IPS-20b (cell line): ENCODE measurements around the gene ANKS4B.

ENCODE experiments used
- H3K27ac ChIP-seq: one replicate; pipeline ENCODE4 v1.5.1; 2013; ENCODE audit warnings: low read length
- H3K27me3 ChIP-seq: 2 replicates; pipeline ENCODE4 v1.6.1; 2013; ENCODE audit warnings: mild to moderate bottlenecking, low read length, inconsistent platforms; ENCODE audit not compliant: insufficient read depth
- H3K36me3 ChIP-seq: 2 replicates; pipeline ENCODE4 v1.6.1; 2013; ENCODE audit warnings: low read depth, mild to moderate bottlenecking, inconsistent platforms, low read length, moderate library complexity; ENCODE audit not compliant: insufficient read depth
- H3K4me1 ChIP-seq: 2 replicates; pipeline ENCODE4 v1.6.1; 2013; ENCODE audit warnings: mild to moderate bottlenecking, control low read depth, inconsistent platforms, low read length, moderate library complexity; ENCODE audit not compliant: insufficient read depth
- H3K4me3 ChIP-seq: 2 replicates; pipeline ENCODE4 v1.5.1; 2013; ENCODE audit warnings: mild to moderate bottlenecking, low read length, inconsistent platforms
- H3K9ac ChIP-seq: 2 replicates; pipeline ENCODE4 v1.6.1; 2013; ENCODE audit warnings: low read depth, mild to moderate bottlenecking, inconsistent platforms, low read length, moderate library complexity
- H3K9me3 ChIP-seq: 2 replicates; pipeline ENCODE4 v1.6.1; 2013; ENCODE audit warnings: mild to moderate bottlenecking, low read depth, low read length, inconsistent platforms; ENCODE audit not compliant: insufficient read depth

Gene ANKS4B

GRCh38 chr16:21197621-21198020 is 35.9 kb upstream of the ANKS4B start:
- no peaks in the 10 kb centered on the region for H3K36me3 ChIP-seq
- no peak overlapping the region for H3K27ac ChIP-seq
- no peaks in the 10 kb centered on the region for H3K4me1 ChIP-seq
- no peaks in the 10 kb centered on the region for H3K27me3 ChIP-seq
- no peak overlapping the region for H3K9ac ChIP-seq
- H3K4me3 ChIP-seq, result no peak overlapping the region
- no peaks in the 10 kb centered on the region; the same call in 1 of the 2 replicates for H3K9me3 ChIP-seq

GRCh38 chr16:21199607-21200218 is 33.8 kb upstream of the ANKS4B start:
- Histone ChIP-seq H3K27me3 (no peaks in the 10 kb centered on the region), H3K9me3 (no peaks in the 10 kb centered on the region; the same call in 1 of the 2 replicates), H3K4me1 (no peaks in the 10 kb centered on the region)

GRCh38 chr16:21203155-21203797 is 30.2 kb upstream of the ANKS4B start:
- Histone ChIP-seq H3K27me3 (no peaks in the 10 kb centered on the region), H3K4me1 (no peaks in the 10 kb centered on the region), H3K9ac (no peak overlapping the region), H3K27ac (no peak overlapping the region), H3K36me3 (no peaks in the 10 kb centered on the region), H3K9me3 (no peaks in the 10 kb centered on the region), H3K4me3 (no peak overlapping the region)

More at GRCh38 chr16:21199607-21200218, 33.8 kb upstream of the ANKS4B start:
- Histone ChIP-seq H3K9ac (no peak overlapping the region), H3K27ac (no peak overlapping the region), H3K4me3 (no peak overlapping the region), H3K36me3 (no peaks in the 10 kb centered on the region)

- Histone ChIP-seq H3K4me3 (no peak overlapping the region), H3K27me3 (no peaks in the 10 kb centered on the region), H3K4me1 (no peaks in the 10 kb centered on the region), H3K27ac (no peak overlapping the region), H3K9me3 (no peaks in the 10 kb centered on the region), H3K36me3 (no peaks in the 10 kb centered on the region), H3K9ac (no peak overlapping the region)
These were observed 28.2 kb upstream of the ANKS4B start for GRCh38 chr16:21205303-21205702.

- no peak overlapping the region for H3K4me3 ChIP-seq
- H3K9ac ChIP-seq, result no peak overlapping the region
- no peaks in the 10 kb centered on the region for H3K4me1 ChIP-seq
- H3K27ac ChIP-seq, result no peak overlapping the region
- no peaks in the 10 kb centered on the region for H3K36me3 ChIP-seq
- H3K9me3 ChIP-seq, result no peaks in the 10 kb centered on the region
- H3K27me3 ChIP-seq, result no peaks in the 10 kb centered on the region
These were observed 26.9 kb upstream of the ANKS4B start for GRCh38 chr16:21206550-21206949.

DNA sequence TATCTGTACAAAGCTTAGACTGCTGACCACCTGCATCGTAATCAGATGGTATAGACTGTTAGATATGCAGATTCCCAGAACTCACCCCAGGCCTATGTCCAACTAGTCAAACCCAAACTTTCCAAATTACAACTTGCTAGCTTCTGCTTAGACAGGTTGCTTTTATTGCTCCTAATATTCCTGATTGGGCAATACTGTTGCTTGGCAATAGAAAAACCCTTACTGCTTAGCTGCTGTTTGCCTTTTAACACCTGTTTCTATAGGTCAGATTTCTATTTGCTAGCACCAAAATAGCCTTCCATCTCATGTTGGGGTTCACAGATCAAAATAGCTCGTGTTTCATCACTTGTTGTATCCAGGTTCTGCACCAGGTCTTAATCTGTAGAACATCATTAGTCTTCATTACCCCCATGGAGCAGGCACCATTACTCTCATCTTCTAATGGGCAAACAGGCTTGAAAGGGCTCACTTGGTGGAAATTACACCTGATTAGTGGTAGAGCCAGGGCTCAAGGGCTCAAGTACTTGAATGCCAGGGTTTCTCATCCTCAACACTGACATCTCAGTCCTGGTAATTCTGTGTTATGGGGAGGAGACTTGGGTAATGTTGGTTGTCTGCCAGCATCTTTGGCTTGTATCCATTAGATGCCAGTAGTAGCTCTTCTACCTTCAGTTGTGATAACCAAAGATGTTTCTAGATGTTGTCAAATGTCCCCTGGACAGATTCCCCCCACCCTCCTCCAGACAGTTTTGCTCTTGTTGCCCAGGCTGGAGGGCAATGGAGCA is 24.9 kb upstream of the ANKS4B start:
- Histone ChIP-seq H3K4me3 (no peak overlapping the region), H3K36me3 (no peaks in the 10 kb centered on the region), H3K9me3 (no peaks in the 10 kb centered on the region), H3K27me3 (no peaks in the 10 kb centered on the region), H3K27ac (no peak overlapping the region), H3K4me1 (no peaks in the 10 kb centered on the region), H3K9ac (no peak overlapping the region)

DNA sequence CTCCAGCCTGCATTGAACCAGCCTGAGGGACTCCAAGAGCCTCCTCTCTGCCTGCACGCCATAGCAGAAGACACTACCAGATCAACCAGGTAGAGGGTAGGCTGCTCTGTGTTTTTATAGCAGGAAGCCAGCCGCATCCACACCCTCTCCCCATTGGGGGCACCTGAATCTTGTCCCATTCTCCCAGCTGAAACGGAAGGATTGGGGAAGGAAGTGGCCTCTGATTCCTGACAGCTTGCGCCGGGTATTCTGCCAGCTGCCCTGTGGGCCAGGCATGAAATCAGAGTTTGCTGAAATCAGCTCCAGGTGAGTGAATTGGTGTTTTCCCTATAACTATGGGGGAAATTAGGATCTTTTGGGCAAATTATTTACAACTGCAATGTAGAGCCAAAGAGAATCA is 22.0 kb upstream of the ANKS4B start, which contains the start of gene ZP2:
Gene ZP2 (minus strand): TSS at position 89 of the 400 bp plus-strand sequence. CDS start 27 bp downstream, at position 62.
- H3K4me1 ChIP-seq, result no peaks in the 10 kb centered on the region
- no peaks in the 10 kb centered on the region for H3K27me3 ChIP-seq
- H3K9ac ChIP-seq, result no peak within 1 kb of the TSS
- H3K9me3 ChIP-seq, result no peaks in the 10 kb centered on the region
- no peaks in the 10 kb centered on the region for H3K36me3 ChIP-seq
- H3K4me3 ChIP-seq, result no peak within 1 kb of the TSS
- no peak within 1 kb of the TSS for H3K27ac ChIP-seq

- Histone ChIP-seq H3K9ac (no peak overlapping the region), H3K4me3 (no peak overlapping the region), H3K27me3 (no peaks in the 10 kb centered on the region), H3K4me1 (no peaks in the 10 kb centered on the region), H3K9me3 (no peaks in the 10 kb centered on the region), H3K36me3 (no peaks in the 10 kb centered on the region), H3K27ac (no peak overlapping the region)
These were observed 19.4 kb upstream of the ANKS4B start for GRCh38 chr16:21214086-21214485.

- no peaks in the 10 kb centered on the region for H3K36me3 ChIP-seq
- no peak overlapping the region for H3K4me3 ChIP-seq
- no peak overlapping the region for H3K9ac ChIP-seq
- no peaks in the 10 kb centered on the region for H3K9me3 ChIP-seq
- H3K27ac ChIP-seq, result no peak overlapping the region
- H3K4me1 ChIP-seq, result peaks cover 17% of the 10 kb centered on the region; the same call in 1 of the 2 replicates
- no peaks in the 10 kb centered on the region for H3K27me3 ChIP-seq
These were observed 16.4 kb upstream of the ANKS4B start for GRCh38 chr16:21217121-21217520.

DNA sequence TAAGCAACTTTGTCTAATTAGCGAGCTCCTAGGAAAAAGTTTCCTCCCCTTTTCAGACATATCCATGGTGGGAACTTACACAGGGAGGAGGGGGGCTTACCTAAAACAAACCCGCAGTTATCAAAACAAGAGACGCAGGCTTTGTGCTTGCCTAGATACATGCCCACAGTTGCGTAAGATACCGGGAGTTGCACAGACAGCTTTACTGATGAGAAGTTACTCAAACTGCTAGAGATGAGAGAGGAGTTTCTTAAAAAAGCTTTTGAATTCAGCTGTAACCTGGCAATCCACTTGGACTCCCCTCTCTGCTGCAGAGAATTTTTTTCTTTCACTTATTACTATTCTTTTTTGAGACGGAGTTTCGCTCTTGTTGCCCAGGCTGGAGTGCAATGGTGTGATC is 15.3 kb upstream of the ANKS4B start:
- H3K27me3 ChIP-seq, result no peaks in the 10 kb centered on the region
- no peak overlapping the region for H3K4me3 ChIP-seq
- peaks cover 24% of the 10 kb centered on the region for H3K4me1 ChIP-seq
- no peaks in the 10 kb centered on the region for H3K36me3 ChIP-seq
- no peaks in the 10 kb centered on the region for H3K9me3 ChIP-seq
- no peak overlapping the region for H3K9ac ChIP-seq
- no peak overlapping the region for H3K27ac ChIP-seq

- H3K4me3 ChIP-seq, result no peak overlapping the region
- H3K9me3 ChIP-seq, result no peaks in the 10 kb centered on the region
- H3K9ac ChIP-seq, result no peak overlapping the region
- H3K4me1 ChIP-seq, result peaks cover 31% of the 10 kb centered on the region
- no peaks in the 10 kb centered on the region for H3K27me3 ChIP-seq
- no peaks in the 10 kb centered on the region for H3K36me3 ChIP-seq
- H3K27ac ChIP-seq, result no peak overlapping the region
These were observed 13.9 kb upstream of the ANKS4B start for GRCh38 chr16:21219551-21219950.
